HG02571 (cell line): ENCODE measurements around the gene CLEC2A.
"Not testable (repeated sequence)": the region's sequence is repeated elsewhere in the genome, so short reads cannot be mapped to it uniquely, and the experiment has no call there.

Experiments used
- ATAC-seq: cut with Tn5 transposase; IDR thresholded peaks from one replicate; pipeline ENCODE4 v1.9.1; 2021; ENCODE audit warnings: mild to moderate bottlenecking, moderate library complexity; ENCODE audit not compliant: unreplicated experiment

Gene CLEC2A, protein sequence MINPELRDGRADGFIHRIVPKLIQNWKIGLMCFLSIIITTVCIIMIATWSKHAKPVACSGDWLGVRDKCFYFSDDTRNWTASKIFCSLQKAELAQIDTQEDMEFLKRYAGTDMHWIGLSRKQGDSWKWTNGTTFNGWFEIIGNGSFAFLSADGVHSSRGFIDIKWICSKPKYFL

DNA sequence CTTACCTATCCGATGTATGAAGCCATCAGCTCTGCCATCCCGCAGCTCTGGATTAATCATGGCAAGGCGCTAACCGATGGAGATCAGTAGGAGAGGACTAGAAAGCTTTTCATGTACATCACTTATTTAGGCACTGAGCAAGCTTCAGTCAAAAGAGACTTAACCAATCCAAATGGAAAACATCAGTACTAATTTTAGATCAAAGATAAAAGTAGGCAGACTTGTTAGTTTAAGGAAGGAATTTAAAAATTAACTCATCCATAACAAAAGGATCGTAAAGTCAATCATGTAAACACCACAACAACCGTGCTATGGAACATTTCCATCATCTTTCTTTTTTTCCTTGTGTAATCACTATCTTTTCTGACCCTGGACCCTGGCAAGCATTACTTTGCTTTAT lies at the start of gene CLEC2A:
TSS of gene CLEC2A (minus strand) at position 101 of the 400 bp plus-strand sequence. CDS start at position 60, 41 bp downstream.
- ATAC-seq, result no peak

DNA sequence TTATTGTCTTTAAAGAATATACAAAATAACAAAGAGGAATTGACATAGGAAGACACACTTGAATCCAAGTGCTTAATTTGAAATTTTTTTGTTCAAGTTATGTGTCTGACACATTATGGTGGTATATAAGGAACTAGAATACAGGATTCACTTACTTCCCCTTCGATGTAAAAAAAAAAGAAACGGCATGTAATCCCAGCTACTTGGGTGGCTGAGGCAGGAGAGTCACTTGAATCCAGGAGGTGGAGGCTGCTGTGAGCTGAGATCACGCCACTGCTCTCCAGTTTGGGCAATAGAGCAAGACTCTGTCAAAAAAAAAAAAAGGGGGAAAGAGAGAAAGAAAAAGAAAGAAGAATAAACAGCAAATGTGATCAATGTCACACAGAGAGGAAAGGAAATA lies 48.0 kb upstream of the CLEC2A start:
- no peak for ATAC-seq

DNA sequence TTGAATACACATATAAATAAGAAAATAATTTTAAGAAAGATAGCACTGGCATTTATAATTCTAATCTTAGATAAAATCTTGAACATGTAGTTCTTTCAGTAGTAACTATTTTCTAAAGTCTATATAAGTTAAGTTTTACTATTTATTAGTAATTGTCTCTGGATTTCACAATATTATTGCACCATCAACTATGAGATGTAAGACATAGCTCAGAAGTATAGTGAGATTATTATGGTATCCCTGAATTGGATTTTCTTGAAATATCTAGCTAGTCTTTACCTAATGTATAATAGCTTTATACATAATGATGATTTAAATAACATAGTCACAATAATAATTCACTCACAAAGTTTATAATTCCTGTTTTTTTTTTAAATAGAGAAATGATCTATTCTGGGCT lies 45.7 kb upstream of the CLEC2A start:
- no peak for ATAC-seq

DNA sequence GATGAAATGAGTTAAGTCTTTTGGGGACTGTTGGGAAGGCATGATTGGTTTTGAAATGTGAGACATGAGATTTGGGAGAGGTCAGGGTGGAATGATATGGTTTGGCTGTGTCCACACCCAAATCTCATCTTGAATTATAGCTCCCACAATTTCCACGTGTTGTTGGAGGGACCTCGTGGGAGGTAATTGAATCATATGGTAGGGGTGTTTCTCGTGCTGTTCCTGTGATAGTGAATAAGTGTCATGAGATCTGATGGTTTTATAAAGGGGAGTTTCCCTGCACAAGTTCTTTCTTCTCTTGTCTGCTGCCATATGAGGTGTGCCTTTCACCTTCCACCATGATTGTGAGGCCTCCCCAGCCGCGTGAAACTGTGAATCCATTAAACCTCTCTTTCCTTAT lies 44.5 kb upstream of the CLEC2A start:
- ATAC-seq, result not testable (repeated sequence)

DNA sequence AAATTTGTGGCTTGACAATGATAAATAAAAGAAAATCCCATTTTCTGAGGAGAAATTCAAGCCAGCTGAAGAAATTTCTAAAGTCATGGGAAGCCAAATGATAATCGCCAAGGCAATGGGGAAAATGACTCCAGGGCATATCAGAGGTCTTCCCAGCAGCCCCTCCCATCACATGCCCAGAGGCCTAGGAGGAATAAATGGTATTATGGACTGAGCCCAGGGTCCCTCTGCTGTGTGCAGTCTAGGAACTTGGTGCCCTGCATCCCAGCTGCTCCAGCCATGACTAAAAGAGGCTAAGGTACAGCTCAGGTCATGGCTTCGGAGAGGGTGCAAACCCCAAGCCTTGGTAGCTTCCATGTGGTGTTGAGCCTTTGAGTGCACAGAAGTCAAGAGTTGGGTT lies 43.4 kb upstream of the CLEC2A start:
- ATAC-seq, result no peak

DNA sequence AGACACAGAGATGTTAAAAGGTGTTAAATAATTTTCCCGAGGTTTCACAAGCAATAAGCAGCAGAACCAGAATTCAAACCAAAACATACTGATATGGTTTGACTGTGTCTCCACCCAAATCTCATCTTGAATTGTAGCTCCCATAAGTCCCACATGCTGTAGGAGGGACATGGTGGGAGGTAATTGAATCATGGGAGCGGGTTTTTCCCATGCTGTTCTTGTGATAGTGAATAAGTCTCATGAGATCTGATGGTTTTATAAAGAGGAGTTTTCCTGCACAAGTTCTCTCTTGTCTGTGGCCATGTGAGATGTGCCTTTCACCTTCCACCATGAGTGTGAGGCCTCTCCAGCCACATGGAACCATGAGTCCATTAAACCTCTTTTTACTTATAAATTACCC lies 42.6 kb upstream of the CLEC2A start:
- ATAC-seq, result not testable (repeated sequence)

DNA sequence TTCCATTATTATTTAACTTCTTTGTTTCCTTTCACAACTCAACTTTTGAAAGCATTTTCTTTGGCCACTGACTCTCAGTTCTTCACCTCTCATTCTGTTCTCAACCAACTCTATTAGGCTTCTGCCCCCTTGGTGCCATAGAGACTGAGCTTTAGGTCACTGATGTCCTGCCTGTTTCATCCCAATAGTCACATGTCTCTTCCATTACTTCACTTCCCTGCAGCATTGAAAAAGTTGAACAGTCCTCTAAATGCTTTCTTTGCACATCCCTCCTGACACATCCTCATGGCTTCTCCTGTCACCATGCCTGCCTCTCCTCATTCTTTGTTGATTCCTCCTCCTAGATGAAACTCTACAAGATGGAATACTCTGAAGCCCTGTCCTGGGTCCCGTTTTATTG lies 41.8 kb upstream of the CLEC2A start:
- no peak for ATAC-seq

DNA sequence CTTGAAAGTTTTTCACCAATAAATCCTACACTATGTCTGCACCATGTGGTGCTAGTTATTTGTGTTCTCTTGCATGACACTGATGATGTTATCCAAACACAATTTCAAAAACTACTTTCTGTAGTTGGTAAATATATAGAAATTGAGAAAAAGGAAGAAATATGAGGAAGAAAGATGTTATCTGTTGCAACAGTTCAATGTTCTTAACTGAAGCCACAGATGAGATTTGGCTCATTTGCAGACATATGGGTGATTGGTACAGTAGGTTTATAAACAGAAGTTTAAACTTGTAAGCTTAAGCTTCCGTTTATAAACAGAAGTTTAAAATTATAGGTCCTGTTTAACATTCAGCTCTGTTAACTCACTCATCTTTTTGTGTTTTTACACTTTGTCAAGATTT lies 39.0 kb upstream of the CLEC2A start, which contains the start of gene CLEC12A:
TSS of gene CLEC12A (plus strand) at position 229 of the 400 bp plus-strand sequence. CDS start 188 bp downstream, outside the sequence.
- ATAC-seq, result no peak

DNA sequence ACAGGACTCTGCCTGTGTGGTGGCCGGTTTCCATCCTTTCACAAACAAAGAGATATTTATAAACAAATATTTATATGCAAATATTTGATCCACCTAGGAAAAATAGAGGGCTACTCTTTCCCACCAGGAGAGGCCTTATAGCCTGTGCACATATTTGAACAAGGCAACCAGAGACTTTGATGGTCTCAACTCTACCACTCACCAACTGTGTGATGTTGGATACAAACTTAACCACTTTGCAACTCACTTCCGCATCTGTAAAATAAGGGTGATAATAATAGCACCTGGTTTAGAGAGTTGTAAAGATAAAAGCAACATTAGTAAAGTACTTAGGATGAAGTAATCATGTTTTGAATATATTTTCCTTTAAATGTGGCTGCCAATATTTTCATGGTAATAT lies 37.5 kb upstream of the CLEC2A start:
- ATAC-seq, result no peak

DNA sequence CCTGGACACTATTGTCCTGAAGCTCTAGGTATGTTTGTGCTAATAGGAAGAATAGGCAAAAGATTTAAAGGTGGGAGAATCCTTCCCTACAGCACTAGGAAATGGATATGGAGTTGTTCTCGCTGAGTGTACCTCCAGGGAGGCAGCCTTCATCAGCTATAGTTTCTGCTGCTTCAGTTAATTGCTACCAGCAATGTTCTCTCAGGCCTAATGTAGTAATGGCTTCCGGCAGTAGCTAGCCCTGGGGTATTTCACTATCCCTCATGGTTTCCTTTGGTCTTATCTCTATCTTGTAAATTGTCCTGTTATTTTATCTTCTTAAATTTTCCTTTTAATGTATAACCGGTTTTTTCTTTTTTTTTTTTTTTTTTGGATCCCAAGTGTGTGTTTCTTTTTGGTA lies 29.7 kb upstream of the CLEC2A start:
- ATAC-seq, result no peak

DNA sequence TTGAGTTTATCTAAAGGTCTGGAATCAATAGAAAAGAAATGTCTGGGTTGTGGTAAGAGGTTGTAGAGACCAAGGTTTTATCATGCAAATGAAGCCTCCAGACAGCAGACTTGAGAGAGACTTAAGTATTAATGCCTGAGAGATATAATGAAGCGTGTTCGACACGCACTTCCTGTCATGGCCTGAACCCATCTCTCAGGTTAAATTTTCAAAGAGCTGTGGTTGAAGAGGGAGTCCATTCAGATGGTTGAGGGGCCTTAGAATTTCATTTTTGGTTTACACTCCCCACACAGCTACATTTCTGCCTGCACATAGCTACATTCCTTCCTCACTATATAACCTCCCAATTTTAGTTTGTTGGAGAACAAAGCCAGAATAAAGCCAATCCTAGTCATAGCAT lies 28.9 kb upstream of the CLEC2A start:
- no peak for ATAC-seq

DNA sequence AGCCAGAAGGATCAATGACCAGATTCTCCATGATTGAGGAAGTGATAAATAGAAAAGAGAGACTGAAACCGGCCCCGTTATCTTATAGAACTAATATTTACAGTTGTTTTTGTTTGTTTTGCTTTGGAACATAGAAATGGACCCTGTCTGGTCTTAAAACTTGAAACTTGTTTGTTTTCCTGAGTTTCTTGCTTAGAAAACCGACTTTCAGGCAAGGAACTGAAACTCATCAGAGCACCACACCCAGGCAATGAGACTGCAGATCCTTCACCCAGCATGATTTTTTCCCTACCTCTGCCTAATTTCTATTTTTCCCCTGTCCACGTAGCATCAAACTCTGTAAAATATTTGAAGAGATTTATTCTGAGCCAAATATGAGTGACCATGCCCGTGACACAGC lies 28.4 kb upstream of the CLEC2A start:
- ATAC-seq, result no peak

DNA sequence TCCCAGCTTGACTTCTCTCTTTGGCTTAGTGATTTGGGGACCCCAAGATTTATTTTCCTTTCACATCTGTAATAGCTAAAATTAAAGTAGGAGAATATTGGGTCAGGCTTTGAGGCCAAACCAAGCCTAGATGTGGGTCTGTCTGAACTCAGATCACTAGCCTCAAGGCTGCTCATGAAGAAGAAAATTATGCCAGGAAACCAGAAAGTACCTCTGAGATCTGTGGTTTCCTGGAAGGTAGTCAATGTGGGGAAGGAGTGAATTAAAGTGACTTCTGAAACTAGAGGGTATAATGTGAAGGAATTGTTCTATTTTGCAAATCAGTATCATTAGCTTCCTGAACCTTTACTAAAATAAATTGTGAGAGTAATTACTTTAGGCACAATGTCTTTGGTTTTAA lies 25.7 kb upstream of the CLEC2A start:
- ATAC-seq, result no peak

DNA sequence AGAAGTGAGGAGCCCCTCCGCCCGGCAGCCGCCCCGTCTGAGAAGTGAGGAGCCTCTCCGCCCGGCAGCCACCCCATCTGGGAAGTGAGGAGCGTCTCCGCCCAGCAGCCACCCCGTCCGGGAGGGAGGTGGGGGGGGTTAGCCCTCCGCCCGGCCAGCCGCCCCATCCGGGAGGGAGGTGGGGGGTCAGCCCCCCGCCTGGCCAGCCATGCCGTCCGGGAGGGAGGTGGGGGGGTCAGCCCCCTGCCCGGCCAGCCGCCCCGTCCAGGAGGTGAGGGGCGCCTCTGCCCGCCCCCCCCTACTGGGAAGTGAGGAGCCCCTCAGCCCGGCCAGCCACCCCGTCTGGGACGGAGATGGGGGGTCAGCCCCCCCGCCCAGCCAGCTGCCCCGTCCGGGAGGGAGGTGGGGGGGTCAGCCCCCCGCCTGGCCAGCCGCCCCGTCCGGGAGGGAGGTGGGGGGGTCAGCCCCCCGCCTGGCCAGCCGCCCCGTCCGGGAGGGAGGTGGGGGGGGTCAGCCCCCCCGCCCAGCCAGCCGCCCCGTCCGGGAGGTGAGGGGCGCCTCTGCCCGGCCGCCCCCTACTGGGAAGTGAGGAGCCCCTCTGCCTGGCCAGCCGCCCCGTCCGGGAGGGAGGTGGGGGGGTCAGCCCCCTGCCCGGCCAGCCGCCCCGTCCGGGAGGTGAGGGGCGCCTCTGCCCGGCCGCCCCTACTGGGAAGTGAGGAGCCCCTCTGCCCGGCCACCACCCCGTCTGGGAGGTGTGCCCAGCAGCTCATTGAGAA lies 21.0 kb upstream of the CLEC2A start:
- ATAC-seq, result not testable (repeated sequence)

DNA sequence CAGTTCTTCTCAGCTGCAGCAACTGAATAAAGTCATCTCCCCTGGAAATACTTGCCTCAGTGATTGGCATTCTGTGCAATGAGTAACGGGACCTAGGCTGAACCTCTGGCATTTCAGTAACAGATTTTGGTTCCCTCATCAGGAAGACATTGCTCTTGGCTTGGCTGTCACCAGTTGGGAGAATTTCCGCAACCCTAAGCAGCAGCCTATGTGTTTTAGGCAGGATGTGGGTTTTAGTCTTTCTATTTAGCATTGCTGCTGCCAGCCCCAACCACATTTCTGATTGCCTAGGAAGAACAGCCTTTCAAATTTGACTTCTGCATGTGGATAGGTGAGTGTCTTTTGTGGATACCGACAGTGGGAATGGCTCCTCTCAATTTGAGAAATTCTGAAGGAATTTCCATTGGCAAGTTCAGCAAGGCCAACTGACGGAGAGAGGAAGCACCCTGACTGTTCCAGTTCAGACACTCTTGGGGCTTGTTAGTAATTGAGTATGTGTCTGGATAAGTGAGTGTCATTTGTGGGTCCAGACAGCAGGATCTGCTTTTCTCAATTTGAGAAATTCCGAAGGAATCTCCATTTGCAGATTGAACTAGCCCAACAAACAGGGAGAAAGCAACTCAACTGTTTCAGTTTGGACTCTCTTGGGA lies 19.0 kb upstream of the CLEC2A start:
- ATAC-seq, result no peak

DNA sequence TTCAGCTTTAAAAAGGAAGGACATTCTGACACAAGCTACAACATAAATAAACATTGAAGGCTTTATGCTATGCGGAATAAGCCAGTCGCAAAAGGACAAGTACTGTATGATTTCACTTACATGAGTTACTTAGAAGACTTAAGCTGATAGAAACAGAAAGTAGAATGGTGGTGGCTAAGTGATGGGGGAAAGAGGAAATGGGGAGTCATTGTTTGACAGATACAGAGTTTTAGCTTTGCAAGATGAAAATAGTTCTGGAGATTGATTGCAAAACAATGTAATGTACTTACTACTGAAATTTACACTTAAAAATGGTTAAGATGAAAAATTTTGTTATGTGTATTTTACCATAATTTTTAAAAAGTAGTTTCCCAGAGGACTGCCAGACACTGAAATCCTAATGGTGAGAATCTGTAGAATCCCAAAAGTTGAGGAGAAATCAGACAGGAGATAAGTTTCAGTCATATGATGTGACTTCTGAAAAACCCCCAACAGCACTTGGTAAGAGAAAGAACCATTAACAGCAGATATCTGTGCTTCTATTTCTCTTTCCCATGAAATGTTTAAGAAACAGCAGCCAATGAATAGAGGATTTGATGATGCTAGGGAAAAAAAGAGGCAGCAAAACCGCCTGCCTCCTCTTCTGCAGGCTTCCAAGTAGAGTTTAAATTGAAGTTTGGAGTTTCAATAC lies 16.6 kb upstream of the CLEC2A start:
- peak; percentile 98 for ATAC-seq

DNA sequence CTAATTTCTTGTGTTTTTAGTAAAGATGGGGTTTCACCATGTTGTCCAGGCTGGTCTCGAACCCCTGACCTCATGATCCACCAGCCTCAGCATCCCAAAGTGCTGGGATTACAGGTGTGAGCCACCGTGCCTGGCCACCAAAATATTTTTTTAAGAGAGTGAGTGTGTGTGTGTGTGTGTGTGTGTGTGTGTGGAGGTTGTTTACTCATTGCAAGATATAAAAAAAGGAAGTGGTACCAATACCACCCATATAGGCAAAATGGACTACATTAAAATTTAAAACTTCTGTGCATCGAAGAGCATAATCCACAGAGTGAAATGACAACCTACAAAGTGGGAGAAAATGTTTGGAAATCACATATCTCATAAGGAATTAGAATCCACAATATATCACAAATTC lies 15.5 kb upstream of the CLEC2A start:
- no peak for ATAC-seq

DNA sequence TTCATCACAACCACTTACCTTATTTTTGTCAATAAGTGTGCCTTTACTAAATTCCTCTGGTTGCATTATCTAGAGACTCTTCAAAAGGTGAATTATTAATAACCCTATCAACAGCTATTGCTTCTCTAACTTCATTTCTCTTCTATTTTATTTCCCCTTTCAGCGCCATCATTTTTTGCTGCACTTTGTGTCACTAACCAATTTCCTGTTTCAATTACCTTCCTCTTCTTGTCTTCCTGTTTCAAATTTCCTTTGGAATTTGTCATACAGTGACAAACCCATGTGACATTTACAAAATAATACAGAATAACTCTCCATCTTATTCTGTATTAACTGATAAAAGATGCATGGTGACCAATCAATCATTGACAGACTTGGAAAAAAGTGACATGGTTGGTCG lies 12.2 kb upstream of the CLEC2A start:
- no peak for ATAC-seq

DNA sequence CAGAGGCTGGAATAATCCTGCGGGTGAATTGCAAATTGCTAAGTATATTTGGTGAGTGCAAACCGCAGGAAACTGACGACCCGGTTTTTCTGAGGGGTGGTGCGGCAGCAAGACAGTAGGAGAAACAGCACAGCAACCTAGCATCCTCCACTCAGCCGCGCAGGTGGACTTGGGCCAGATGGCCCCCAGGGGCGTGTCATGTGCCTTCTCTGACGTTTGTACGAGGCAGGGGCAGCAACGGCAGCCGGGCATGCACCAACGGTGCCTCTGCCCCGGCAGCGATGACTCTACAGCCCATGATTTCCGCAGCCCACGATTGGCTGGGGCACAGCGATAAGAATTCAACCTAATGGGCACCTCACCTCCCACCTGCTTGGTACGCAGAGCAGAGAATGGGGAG lies 11.1 kb upstream of the CLEC2A start:
- no peak for ATAC-seq

DNA sequence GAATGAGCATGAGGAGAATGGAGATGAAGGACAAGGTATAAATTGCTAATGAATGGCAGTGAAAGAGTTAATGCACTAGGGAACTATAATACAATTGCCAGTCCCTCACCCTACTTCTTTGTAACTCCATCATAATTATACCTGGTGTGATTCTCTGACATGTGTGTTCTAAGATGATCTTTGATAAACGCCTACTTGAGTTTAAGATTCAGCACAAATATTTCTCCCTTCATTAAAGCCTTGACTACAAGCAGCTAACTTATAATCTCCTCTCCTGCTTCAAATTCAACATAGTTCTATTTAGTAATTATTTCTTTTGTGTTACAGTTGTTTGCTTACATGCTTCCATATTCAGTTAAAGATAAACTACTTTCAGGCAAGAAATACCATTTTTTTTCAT lies 9.7 kb upstream of the CLEC2A start:
- no peak for ATAC-seq

DNA sequence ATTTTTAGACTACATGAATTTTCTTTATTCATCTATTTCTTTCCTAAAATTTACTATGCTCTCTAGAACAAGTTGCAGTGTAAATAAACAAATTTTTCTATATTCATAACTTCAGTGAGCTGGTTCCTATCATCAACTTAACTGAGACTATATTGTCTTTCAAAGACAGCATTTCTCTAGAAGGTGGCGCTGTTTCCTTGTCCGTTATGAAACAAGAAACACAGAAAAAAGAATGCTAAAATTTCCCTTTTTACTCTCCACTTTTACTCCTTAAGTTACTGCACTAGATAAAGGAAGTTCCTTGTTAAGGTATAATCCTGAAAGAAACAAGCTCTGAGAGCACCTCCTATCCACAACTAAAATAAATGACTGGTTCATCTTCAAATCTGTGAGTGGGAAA lies 8.2 kb upstream of the CLEC2A start:
- ATAC-seq, result no peak

DNA sequence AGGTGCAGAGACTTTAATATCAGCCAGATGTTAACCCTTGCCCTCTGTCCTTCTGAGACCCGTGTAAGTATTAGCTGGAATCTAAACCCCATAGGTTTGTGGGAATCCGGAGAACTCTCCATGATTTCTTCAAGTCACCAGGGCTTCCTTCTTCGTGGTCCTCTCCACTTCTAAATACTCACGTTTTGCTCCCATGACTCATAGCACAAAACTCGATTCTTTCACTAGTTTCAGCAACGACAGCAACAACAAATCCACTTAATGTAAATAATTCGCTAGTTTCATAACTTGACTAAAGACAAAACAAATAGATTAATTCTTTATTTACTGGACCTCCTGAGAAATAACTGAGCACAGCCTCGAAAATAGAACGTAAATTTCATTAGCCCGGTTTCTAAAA lies 4.4 kb upstream of the CLEC2A start:
- no peak for ATAC-seq
